ENCODE measurements around the gene MSRB3.
"Not testable (repeated sequence)": the region's sequence is repeated elsewhere in the genome, so short reads cannot be mapped to it uniquely, and the experiment has no call there.

MSRB3 gene

DNA sequence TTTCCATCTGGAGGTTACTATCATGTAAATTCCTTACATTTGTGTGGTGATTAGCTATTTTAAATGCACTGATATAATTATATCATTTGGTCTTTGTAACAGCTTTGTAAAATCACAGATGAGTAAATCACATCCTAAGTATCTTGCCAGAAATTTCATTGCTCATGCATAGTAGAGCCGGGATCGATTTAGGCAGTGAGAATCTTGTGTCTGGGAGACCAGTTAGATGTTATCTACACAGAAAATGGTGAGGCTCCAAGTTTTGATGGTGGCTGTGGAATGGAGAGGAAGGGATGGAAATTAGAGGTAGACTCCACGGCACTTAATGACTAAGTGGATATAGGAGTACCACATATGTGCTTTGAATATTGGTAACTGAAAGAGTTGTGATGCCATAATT lies 156.3 kb downstream of the MSRB3 start:
- FAIRE-seq (no peak), DNase-seq (ENCODE audit: extremely low spot score, insufficient read length, low read depth) (no peak)

- no peak for FAIRE-seq
- DNase-seq (ENCODE audit: extremely low spot score, insufficient read length, low read depth) = no peak
Observed at GRCh38 chr12:65443038-65443437, 164.6 kb downstream of the MSRB3 start.

DNA sequence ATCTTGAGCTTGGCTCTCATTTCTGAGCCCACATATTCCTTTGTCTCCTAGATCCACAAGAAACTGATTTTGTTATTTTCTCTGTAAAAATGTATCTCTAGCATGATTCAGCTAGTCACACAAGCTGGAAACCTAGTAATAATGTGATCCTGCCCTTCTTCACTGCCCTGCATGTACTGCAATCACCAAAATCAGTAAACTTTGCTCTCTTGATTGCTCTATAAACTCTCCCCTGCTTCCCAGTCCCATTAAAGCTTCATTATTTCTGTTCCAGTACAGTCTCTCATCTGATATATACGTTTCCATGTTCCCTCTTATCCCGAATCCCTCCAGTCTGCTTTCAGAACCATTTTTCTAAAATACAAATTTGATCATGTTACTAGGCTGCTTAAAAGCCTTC lies 166.5 kb downstream of the MSRB3 start:
- no peak for FAIRE-seq
- DNase-seq (ENCODE audit: extremely low spot score, insufficient read length, low read depth) = no peak

DNA sequence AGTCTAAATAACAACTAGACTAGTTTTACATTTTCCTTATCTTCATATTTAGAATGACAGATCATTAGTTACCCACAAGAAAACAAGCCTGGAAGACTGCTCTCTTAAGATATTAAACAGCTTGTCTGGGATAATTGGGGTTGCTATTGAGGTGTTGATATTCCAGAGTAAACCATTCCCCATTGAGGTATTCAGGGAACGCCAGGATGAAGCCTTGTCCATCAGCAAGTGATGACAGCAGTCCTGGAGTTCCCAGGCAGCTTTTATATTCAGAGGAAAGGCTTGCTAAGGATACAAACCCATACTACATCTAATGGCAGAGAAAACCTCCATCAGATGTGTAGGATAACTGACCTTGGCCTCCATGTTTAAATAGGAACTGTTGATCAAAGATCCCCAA lies 168.4 kb downstream of the MSRB3 start:
- no peak for DNase-seq (ENCODE audit: extremely low spot score, insufficient read length, low read depth)
- FAIRE-seq = no peak

DNA sequence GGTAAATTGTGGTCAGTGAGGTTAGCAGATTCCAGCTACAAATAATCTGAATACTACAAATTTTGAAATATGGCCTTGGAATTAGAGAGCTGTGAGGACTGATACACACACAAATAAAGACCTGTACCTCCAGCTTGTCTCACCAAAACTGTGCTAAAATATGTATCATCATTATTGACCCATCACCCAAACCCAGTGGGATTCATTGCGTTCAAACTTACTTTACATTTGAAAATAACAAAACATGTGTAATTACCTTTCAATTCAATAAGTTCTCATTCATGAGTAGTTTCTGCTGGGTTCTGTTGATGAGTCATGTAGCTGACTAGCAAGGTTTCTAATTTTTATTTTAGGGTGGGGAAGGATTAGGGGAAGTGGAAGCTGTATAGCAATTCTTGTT lies 170.9 kb downstream of the MSRB3 start:
- no peak for DNase-seq (ENCODE audit: extremely low spot score, insufficient read length, low read depth)
- FAIRE-seq = no peak

- no peak for DNase-seq (ENCODE audit: extremely low spot score, insufficient read length, low read depth)
- no peak for FAIRE-seq
Observed at GRCh38 chr12:65450625-65451024, 172.1 kb downstream of the MSRB3 start.

- DNase-seq (ENCODE audit: extremely low spot score, insufficient read length, low read depth) (no peak), FAIRE-seq (no peak)
Observed at GRCh38 chr12:65454115-65454787, 175.8 kb downstream of the MSRB3 start.

DNA sequence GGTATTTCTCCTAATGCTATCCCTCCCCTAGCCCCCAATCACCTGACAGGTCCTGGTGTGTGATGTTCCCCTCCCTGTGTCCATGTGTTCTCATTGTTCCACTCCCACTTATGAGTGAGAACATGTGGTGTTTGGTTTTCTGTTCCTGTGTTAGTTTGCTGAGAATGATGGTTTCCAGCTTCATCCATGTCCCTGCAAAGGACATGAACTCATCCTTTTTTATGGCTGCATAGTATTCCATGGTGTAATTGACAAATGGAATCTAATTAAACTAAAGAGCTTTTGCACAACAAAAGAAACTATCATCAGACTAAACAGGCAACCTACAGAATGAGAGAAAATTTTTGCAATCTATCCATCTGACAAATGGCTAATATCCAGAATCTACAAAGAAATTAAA lies 178.9 kb downstream of the MSRB3 start:
- DNase-seq (ENCODE audit: extremely low spot score, insufficient read length, low read depth); FAIRE-seq: not testable (repeated sequence)

DNA sequence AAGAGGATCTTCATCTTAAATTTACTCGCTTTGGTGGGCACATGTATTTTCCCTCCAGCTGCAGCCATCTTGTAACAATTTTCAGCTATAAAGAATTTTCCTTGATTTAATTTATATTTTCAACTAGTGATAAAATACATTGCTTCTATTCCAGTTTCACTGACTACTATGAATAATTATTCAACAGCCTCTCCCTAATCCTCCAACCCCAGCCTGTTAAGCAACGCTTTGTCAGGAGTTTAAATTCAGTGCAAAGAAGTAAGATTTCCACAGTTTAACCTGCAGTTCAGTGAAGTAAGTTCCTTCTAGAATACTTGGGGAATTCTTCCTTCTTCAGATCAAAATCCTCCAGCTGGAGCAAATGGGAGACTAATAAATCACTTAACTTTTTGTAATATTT lies 180.2 kb downstream of the MSRB3 start:
- DNase-seq (ENCODE audit: extremely low spot score, insufficient read length, low read depth) = no peak
- no peak for FAIRE-seq

GRCh38 chr12:65459545-65459944 lies 181.1 kb downstream of the MSRB3 start:
- DNase-seq (ENCODE audit: extremely low spot score, insufficient read length, low read depth) = no peak
- FAIRE-seq = no peak

GRCh38 chr12:65460063-65460462 lies 181.6 kb downstream of the MSRB3 start:
- DNase-seq (ENCODE audit: extremely low spot score, insufficient read length, low read depth) (no peak), FAIRE-seq (no peak)

GRCh38 chr12:65461017-65461416 lies 182.5 kb downstream of the MSRB3 start:
- DNase-seq (ENCODE audit: extremely low spot score, insufficient read length, low read depth) (no peak), FAIRE-seq (no peak)

DNA sequence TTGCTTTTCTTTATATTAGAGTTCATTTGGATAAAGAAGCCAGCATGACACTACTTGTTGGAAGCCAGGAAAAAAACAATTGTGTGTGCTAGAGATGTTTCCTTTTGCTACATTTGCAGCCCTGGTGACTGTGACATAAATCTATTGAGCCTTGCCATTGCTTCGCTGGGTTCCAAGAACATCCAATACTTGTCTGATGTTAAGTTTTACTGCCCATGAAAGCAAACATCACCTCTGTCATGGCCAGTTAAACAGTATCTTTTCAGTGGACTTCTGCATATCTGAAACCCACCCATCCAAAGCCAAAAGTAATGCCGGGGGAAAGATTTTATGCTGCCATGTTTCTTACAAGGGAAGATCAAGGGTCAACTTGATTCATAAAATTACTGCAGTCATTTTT lies 184.0 kb downstream of the MSRB3 start:
- no peak for FAIRE-seq

DNA sequence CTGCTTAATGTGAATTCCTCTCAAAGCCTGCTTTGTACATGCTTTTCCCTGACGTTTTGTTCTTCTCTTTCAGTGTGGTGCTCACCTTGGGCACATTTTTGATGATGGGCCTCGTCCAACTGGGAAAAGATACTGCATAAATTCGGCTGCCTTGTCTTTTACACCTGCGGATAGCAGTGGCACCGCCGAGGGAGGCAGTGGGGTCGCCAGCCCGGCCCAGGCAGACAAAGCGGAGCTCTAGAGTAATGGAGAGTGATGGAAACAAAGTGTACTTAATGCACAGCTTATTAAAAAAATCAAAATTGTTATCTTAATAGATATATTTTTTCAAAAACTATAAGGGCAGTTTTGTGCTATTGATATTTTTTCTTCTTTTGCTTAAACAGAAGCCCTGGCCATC lies 184.6 kb downstream of the MSRB3 start:
- DNase-seq (ENCODE audit: extremely low spot score, insufficient read length, low read depth) (no peak), FAIRE-seq (no peak)

More for the DNA sequence above, 184.0 kb downstream of the MSRB3 start:
- DNase-seq (ENCODE audit: extremely low spot score, insufficient read length, low read depth) = no peak

GRCh38 chr12:65463611-65464010 lies 185.1 kb downstream of the MSRB3 start:
- no peak for FAIRE-seq

GRCh38 chr12:65464930-65465329 lies 186.4 kb downstream of the MSRB3 start:
- FAIRE-seq (no peak), DNase-seq (ENCODE audit: extremely low spot score, insufficient read length, low read depth) (no peak)

More at GRCh38 chr12:65463611-65464010, 185.1 kb downstream of the MSRB3 start:
- DNase-seq (ENCODE audit: extremely low spot score, insufficient read length, low read depth) = no peak

- FAIRE-seq (no peak), DNase-seq (ENCODE audit: extremely low spot score, insufficient read length, low read depth) (no peak)
Observed at GRCh38 chr12:65465766-65466547, 187.5 kb downstream of the MSRB3 start.

DNA sequence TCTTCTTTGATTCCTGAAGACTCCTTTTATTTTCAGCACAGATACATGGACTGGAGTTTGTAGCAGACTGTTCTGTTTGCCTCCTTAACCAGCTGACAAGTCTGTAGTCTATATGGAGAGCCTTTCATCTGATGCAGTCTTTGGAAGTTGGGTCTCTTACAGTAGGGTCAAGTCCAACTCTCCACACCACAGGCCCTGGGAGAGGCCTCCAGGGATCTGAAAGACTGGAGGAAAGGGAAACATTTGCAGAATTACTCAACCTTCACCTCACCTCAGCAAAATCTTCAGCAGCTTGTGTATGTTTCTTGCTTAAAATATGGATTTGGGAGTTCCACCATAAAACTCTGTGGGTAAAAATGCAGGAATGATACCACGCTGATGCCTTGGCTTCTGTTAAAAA lies 188.4 kb downstream of the MSRB3 start:
- FAIRE-seq (no peak), DNase-seq (ENCODE audit: extremely low spot score, insufficient read length, low read depth) (no peak)

- no peak for DNase-seq (ENCODE audit: extremely low spot score, insufficient read length, low read depth)
- no peak for FAIRE-seq
Observed at GRCh38 chr12:65470256-65470655, 191.8 kb downstream of the MSRB3 start.

- no peak for FAIRE-seq
- DNase-seq (ENCODE audit: extremely low spot score, insufficient read length, low read depth) = no peak
Observed at GRCh38 chr12:65472079-65472478, 193.6 kb downstream of the MSRB3 start.

GRCh38 chr12:65474831-65475230 lies 196.3 kb downstream of the MSRB3 start:
- DNase-seq (ENCODE audit: extremely low spot score, insufficient read length, low read depth) = no peak
- no peak for FAIRE-seq

- DNase-seq (ENCODE audit: extremely low spot score, insufficient read length, low read depth) = no peak
- FAIRE-seq = no peak
Observed at GRCh38 chr12:65477721-65478120, 199.2 kb downstream of the MSRB3 start.

All from GM18507 (cell line).